Activated CD8-positive, alpha-beta memory T cell treated with anti-CD3 and anti-CD28 coated beads for 24 hours (primary cell): ENCODE data around the gene ZNF605.
A peak's percentile ranks its signal among the peaks of the same experiment; 100 is the strongest.
"Not testable (repeated sequence)": the region's sequence is repeated elsewhere in the genome, so short reads cannot be mapped to it uniquely, and the experiment has no call there.

Experiments used
- DNase-seq: peaks from one replicate; pipeline ENCODE4 v3.0.0-alpha.2; 2020

The ZNF605 gene

GRCh38 chr12:132904718-132905328 lies 51.3 kb downstream of the ZNF605 start:
- peak; percentile 97 for DNase-seq

GRCh38 chr12:132899033-132899432 lies 57.1 kb downstream of the ZNF605 start:
- DNase-seq: no peak

DNA sequence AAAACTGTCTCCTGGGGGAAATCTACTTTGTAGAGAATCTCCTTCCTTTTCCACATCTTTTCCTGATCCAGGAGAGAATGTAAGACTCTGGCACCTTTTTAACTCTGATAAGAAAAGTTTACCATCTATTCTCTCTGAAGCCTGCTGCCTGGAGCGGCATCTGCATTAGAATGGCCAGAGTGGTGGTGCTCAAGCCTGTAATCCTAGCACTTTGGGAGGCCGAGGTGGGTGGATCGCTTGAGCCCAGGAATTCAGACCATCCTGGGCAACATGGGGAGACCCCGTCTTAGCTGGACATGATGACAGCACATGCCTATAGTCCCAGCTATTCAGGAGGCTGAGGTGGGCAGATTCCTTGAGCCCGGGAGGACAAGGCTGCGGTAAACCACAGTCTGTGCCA lies 67.3 kb downstream of the ZNF605 start:
- no peak for DNase-seq

GRCh38 chr12:132887513-132888351 lies 68.4 kb downstream of the ZNF605 start, which contains the start of gene CHFR:
CHFR (minus strand) TSS chr12:132887605; CDS start chr12:132887328, 277 bp downstream.
- DNase-seq: peak; percentile 93

DNA sequence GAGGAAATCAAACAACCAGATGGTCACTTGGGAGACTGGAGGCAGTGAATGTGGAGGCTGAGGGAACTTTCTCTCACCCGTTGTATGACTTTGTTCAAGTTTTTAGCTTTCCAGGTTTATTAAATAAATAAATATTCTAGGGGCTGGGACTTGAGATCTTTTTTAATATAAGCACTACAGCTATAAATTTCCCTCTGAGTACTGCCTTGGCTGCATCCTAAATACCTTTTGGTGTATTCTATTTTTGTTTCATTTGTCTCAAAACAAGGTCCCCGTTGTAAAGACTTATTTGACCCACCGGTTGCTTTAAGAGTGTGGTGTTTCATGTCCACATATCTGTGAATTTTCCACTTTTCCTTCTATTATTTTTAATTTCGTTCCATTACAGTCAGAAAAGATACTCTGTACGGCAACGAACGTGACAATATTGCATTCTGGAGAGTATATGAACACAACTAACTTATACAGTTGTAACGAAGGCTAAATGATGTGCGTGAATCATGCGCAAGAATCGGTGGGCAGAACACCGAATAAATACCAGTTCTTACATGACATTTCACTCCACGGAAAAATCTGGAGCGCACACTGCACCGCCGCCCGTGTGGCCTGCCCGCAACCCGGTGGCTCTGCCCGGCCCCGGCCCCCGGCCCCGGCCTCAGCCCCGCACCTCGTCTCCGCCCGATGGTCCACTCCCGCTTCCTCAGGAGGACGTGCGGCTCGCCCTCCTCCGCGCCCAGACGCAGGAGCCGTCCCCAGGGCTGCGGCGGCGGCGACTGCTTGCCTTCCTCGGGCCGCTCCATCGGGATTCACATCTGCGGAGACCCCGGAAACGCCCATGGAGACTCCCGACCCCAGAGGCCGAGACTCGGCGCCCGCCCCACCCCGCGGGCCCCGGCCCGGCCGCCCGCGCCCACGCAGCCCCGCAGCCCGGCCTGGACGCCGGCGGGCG lies 69.3 kb downstream of the ZNF605 start:
- peak; percentile 67 for DNase-seq

DNA sequence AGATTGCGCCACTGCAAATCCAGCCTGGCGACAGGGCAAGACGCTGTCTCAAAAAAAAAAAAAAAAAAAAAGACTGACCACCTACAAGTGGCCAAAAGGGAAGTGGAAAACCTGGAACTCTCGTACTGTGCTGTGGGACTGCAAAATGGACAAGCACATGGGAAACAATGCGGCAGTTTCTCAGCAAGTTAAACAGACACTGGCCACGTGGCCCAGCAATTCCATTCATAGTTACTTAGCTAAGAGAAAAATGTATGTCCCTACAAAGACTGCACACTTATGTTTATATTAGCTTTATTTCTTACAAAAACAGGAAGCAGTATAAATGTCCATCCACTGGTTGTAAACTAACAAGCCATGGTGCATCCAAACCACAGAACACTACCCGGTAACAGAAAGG lies 74.3 kb downstream of the ZNF605 start:
- no peak for DNase-seq

DNA sequence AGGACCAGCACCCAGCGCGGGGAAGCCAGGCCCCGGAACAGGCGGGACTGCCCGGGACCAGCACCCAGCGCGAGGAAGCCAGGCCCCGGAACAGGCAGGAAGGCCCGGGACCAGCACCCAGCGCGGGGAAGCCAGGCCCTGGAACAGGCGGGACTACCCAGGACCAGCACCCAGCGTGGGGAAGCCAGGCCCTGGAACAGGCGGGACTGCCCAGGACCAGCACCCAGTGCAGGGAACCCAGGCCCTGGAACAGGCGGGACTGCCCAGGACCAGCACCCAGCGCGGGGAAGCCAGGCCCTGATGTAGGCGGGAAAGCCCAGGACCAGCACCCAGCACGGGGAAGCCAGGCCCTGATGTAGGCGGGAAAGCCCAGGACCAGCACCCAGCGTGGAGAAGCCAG lies 81.5 kb downstream of the ZNF605 start:
- DNase-seq: not testable (repeated sequence)

- no peak for DNase-seq
Measured at GRCh38 chr12:132874175-132874574, 81.9 kb downstream of the ZNF605 start.

GRCh38 chr12:132873724-132874123 lies 82.4 kb downstream of the ZNF605 start:
- DNase-seq: no peak

- DNase-seq: no peak
Measured at GRCh38 chr12:132872975-132873421, 83.1 kb downstream of the ZNF605 start.

DNA sequence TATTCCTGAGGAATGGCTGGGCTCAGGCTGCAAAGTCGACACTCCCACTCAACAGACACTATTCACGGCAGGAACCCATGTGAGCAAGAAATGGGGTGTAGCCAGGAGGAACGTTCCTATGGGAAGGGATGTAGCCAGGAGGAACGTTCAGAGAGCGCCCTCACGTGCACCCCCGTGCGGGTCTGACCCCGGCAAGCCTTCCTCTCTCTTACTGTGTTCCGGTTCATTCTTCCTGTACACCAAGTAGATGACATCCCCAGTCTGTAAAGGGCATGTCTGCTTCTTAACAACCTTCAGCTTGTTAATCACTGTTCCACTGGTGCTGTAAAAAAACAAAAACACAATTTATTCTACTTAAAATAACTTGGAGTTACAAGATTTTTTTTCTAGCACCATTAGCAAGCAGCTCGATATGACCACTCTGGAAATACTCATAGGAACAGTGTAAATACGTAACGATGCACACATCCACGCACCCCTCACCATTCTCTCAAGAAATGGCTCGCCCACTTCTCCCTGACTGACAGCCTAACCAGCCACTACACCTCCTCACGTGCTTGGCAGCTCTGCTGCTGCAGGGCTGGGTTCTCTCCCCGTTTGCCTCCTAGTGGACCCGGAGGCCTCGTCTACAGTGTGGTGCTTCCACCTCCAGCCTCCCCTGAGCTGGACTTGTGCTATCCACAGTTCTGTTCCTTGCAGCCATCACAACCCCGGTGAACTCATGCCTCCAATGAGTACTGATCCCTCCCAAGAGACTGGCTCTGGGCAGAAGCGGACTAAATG lies 83.8 kb downstream of the ZNF605 start:
- DNase-seq: no peak

DNA sequence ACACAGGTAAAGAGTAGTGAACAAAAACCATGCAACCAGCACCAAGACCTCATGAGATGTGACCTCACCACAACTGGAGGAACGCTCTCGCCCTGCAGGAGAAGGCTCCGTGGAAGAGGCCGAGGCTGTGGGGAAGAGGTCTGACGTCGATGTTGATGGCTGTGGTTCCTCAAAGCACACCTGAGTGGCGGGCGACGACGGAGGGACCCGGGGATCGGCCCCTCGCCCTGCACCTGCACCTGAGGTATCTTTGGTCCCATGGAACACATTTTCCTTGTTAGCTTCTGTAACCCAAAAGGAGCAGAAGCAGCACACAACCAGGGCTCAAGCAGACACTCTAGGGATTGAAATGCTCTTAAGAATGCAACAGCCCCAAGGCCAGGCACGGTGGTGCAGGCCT lies 86.6 kb downstream of the ZNF605 start:
- no peak for DNase-seq
